ENCODE measurements around the gene EFNA2. TPM values are rescaled to one million over a fixed set of nuclear protein-coding genes. Genes with fewer than 3 reads are reported as not detected.

The EFNA2 gene
- total RNA-seq, 4 donors from 2014 or later, result 0.76 TPM; not detected in 3

DNA sequence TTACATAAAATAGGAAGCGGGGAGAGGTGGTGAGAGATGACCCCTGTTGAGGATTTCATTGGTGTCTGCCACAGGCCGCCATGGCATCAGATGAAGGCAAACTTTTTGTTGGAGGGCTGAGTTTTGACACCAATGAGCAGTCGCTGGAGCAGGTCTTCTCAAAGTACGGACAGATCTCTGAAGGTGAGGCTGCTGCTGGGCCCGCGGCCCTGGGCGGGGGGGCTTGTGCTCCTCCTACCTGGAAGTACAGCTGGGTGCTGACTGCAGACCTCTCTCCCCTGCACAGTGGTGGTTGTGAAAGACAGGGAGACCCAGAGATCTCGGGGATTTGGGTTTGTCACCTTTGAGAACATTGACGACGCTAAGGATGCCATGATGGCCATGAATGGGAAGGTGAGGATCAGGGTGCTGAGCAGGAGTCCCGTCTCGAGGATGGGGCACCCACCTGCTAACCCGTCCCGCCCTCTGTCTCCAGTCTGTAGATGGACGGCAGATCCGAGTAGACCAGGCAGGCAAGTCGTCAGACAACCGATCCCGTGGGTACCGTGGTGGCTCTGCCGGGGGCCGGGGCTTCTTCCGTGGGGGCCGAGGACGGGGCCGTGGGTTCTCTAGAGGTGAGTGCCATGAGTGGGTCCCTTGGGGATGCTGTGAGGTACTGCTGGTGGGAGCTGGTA lies 14.7 kb upstream of the EFNA2 start:
- Histone ChIP-seq H3K4me1 (peaks cover 31 to 65% of the 10 kb centered on the region in 2 donors), H3K27me3 (no peaks in the 10 kb centered on the region), H3K27ac (peak overlapping the region; percentile 96 to 99), H3K4me3 (peak overlapping the region; percentile 48 to 65), H3K9me3 (no peaks in the 10 kb centered on the region), H3K36me3 (no peaks in the 10 kb centered on the region)
- no peak for DNase-seq
- TF ChIP-seq POLR2A (IDR thresholded peaks at IDR 0.05) (no peak), CTCF (IDR thresholded peaks at IDR 0.05) (no peak)
- intact Hi-C loops (cut with DNase I; ENCODE audit: low total_unique reads), result no loop called here

DNA sequence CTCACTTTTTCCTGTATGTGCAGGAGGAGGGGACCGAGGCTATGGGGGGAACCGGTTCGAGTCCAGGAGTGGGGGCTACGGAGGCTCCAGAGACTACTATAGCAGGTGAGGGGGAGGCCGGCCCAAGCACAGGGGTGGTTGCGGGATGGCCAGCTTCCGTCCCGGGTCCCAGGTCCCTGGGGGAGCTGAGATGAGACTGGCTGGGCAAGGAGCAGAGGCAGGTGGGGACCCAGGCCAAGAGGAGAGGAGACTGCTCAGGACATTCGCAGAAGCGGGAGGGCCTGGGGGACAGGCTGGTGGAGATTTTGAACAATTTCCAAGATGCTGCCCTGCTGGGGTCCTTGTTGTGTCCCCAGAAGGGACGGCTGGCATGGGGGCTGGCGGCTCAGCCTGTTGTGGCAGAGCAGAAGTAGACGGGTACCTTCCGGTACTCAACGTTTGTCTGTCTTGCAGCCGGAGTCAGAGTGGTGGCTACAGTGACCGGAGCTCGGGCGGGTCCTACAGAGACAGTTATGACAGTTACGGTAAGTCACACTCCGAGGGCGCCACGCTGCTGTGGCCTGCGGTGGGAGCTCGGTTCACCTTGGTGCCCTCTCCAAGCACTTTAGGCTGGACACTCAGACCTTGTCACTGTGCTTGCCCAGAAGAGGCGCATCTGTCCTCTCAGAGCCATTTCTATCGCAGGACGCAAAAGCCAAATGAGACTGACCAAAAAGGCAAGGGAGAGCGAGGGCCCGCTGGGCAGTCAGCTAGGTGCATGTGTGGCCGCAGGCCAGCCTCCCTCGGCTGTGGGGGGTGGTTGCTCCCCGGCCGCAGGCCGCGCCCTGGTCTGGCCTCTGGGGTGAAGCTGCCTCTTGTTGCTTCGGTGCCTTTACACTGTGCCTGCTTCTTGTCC lies 13.9 kb upstream of the EFNA2 start:
- TF ChIP-seq CTCF (IDR thresholded peaks at IDR 0.05), result no peak
- TF ChIP-seq POLR2A (IDR thresholded peaks at IDR 0.05), result no peak
- no peaks in the 10 kb centered on the region for H3K36me3 ChIP-seq
- DNase-seq, result peak in 1 of 2 donors; percentile 43
- intact Hi-C loops (cut with DNase I; ENCODE audit: low total_unique reads), result no loop called here
- H3K4me3 ChIP-seq, result peak overlapping the region in 1 of 2 donors; percentile 48
- H3K27ac ChIP-seq, result peak overlapping the region; percentile 96 to 99
- H3K9me3 ChIP-seq, result no peaks in the 10 kb centered on the region
- H3K4me1 ChIP-seq, result peaks cover 29 to 69% of the 10 kb centered on the region in 2 donors
- no peaks in the 10 kb centered on the region for H3K27me3 ChIP-seq

DNA sequence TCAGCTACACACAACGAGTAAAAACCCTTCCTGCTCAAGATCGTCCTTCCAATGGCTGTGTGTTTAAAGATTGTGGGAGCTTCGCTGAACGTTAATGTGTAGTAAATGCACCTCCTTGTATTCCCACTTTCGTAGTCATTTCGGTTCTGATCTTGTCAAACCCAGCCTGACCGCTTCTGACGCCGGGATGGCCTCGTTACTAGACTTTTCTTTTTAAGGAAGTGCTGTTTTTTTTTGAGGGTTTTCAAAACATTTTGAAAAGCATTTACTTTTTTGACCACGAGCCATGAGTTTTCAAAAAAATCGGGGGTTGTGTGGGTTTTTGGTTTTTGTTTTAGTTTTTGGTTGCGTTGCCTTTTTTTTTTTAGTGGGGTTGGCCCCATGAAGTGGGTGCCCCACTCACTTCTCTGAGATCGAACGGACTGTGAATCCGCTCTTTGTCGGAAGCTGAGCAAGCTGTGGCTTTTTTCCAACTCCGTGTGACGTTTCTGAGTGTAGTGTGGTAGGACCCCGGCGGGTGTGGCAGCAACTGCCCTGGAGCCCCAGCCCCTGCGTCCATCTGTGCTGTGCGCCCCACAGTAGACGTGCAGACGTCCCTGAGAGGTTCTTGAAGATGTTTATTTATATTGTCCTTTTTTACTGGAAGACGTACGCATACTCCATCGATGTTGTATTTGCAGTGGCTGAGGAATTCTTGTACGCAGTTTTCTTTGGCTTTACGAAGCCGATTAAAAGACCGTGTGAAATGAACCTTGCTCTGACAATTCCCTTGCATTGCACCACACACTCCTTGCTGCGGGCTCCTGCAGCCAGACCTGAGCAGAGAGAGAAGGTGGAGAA lies 13.0 kb upstream of the EFNA2 start:
- TF ChIP-seq POLR2A (IDR thresholded peaks at IDR 0.05) (no peak), CTCF (IDR thresholded peaks at IDR 0.05) (no peak)
- Histone ChIP-seq H3K4me1 (peaks cover 24 to 62% of the 10 kb centered on the region in 2 donors), H3K4me3 (no peak overlapping the region), H3K27me3 (no peaks in the 10 kb centered on the region), H3K27ac (peak overlapping the region; percentile 7 to 8), H3K36me3 (no peaks in the 10 kb centered on the region), H3K9me3 (no peaks in the 10 kb centered on the region)
- no peak for DNase-seq
- intact Hi-C loops (cut with DNase I; ENCODE audit: low total_unique reads), result no loop called here

- intact Hi-C loops (cut with DNase I; ENCODE audit: low total_unique reads), result no loop called here
- no peak for TF ChIP-seq POLR2A (IDR thresholded peaks at IDR 0.05)
- no peak for TF ChIP-seq CTCF (IDR thresholded peaks at IDR 0.05)
- Histone ChIP-seq H3K27me3 (no peaks in the 10 kb centered on the region), H3K4me1 (peaks cover 15 to 56% of the 10 kb centered on the region in 2 donors), H3K36me3 (no peaks in the 10 kb centered on the region), H3K27ac (peak overlapping the region; percentile 8 to 98), H3K9me3 (no peaks in the 10 kb centered on the region), H3K4me3 (no peak overlapping the region)
- DNase-seq, result no peak
These were observed 12.2 kb upstream of the EFNA2 start for GRCh38 chr19:1273263-1274041.

Data from uterus (tissue), 4 donors.